ENCODE measurements around the gene OR51E2.

- TF ChIP-seq CTCF (IDR thresholded peaks at IDR 0.05) (no peak), POLR2A (IDR thresholded peaks at IDR 0.05) (no peak)
These were observed 29.5 kb upstream of the OR51E2 start for GRCh38 chr11:4727171-4727570.
